GM12891 (cell line): ENCODE results near the gene G6PC2.

Experiments used
- PAX5 ChIP-seq: IDR thresholded peaks from 2 replicates; pipeline ENCODE4 v1.6.1; 2011; ENCODE audit warnings: low read length, moderate library complexity, mild to moderate bottlenecking; ENCODE audit not compliant: insufficient read depth, severe bottlenecking
- POLR2A ChIP-seq: IDR thresholded peaks from 2 replicates; pipeline ENCODE4 v1.6.1; 2011; ENCODE audit warnings: low read depth, low read length, control low read depth
- POLR2AphosphoS5 ChIP-seq: IDR thresholded peaks from 2 replicates; pipeline ENCODE4 v1.6.1; 2011; ENCODE audit warnings: low read depth, low read length, control low read depth
- POU2F2 ChIP-seq: IDR thresholded peaks from 2 replicates; pipeline ENCODE4 v1.6.1; 2011; ENCODE audit warnings: low read depth, mild to moderate bottlenecking, control low read depth, low read length, moderate library complexity
- TAF1 ChIP-seq: IDR thresholded peaks from 2 replicates; pipeline ENCODE4 v1.6.1; 2011; ENCODE audit warnings: low read depth, low read length, control low read depth

DNA sequence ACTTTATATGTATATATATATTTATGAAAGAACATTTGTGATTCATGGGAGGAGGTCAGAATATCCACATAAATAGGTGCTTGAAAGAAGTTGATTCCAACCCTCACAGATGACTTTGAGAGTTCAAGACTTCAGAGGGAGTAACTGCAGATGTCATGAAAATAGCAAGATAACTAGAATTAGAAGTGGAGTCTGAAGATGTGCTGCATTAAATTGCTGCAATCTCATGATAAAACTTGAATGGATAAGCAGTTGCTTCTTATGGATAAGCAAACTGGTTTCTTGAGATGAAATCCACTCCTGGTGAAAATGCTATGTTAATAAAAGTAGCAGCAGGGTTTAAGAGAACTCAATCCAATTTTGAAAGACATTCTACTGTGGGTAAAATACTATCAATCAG lies 40.2 kb downstream of the G6PC2 start:
- TF ChIP-seq POLR2A: no peak
- TF ChIP-seq PAX5: no peak
- no peak for TF ChIP-seq POLR2AphosphoS5
- no peak for TF ChIP-seq POU2F2
- no peak for TF ChIP-seq TAF1
